Esophagus muscularis mucosa (tissue), 3 donors: ENCODE results near the gene TRIM63.

Experiments
- CTCF ChIP-seq, 3 experiments: fragments of 200-600 bp in 2 of 3; fragments of 450-650 bp in 1 of 3; sonication (generic) in 2 of 3; IDR thresholded peaks; one replicate each; pipeline ENCODE4 v1.5.1; 2017 to 2019; ENCODE audit warnings: antibody characterized with exemption in 3 of 3, mild to moderate bottlenecking in 2 of 3, moderate library complexity in 1 of 3
- POLR2A ChIP-seq: fragments of 450-650 bp; IDR thresholded peaks from one replicate; pipeline ENCODE4 v1.6.1; 2017; ENCODE audit warnings: antibody characterized with exemption, moderate library complexity, mild to moderate bottlenecking, low read depth
- POLR2AphosphoS5 ChIP-seq, 2 donors: sonication (generic); formaldehyde crosslinking; IDR thresholded peaks; one replicate each; pipeline ENCODE4 v1.6.1; 2017; ENCODE audit warnings: antibody characterized with exemption in 2 of 2

GRCh38 chr1:26020941-26021646, 46.3 kb downstream of the TRIM63 start:
- no peak for TF ChIP-seq CTCF (IDR thresholded peaks at IDR 0.05)
- no peak for TF ChIP-seq POLR2A
- TF ChIP-seq POLR2AphosphoS5 (IDR thresholded peaks at IDR 0.05), result no peak
